Endothelial cell of hepatic sinusoid (primary cell): ENCODE measurements around the gene CPLANE2.
"Not testable (repeated sequence)": the region's sequence is repeated elsewhere in the genome, so short reads cannot be mapped to it uniquely, and the experiment has no call there.

Experiments
- in situ Hi-C: cut with HindIII; loops from 2 replicates; pipeline ENCODE4 v1.10.0; 2017; ENCODE audit warnings: low sequenced_read_pairs

CPLANE2 gene

DNA sequence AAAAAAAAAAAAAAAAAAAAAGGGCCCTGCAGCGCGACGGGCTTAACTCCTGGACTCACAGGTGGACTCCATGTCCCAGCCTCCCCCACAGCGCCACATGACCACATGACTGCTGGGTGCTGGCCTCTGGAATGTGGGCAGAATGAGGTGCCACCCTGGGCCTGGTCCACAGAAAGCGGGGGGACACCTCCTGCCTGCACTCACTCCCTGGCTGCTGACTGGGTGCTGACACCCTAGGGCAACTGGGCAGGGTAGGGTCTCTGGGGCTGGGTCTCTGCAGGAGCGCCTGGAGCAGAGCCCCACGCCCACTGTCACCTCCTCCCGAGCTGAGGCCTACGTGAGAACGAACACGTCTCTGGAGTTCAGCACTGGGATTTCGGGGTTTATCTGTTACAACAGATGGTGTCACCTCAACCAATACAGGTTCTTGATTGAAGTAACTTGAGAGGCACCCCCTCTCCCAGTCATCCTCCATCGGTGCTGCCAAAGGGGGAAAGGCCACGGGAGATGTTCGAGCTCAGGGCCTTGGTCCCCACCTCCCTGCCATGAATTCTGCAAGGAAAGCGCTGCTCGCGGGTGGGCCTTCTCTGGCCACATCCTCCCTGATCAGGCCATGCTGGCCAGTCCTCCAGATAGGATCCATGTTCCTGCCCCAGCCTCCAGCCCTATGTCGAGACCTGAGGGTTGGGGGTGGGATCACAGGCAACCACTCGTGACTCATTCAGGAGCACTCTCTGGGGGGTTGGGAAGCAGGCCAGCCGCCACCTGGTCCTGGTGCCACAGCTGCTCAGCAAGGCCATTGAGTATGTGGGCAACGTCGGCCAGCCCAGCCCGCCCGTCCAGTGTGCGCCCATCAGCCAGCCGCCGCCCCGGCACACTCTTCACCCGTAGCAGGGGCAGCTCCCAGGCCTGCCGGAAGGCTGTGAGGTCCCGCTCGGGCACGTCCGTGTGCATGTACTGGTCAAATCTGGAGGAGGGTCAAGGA, 5.4 kb downstream of the CPLANE2 start:
- in situ Hi-C loops = no loop called here

GRCh38 chr1:16230744-16231143, 6.2 kb downstream of the CPLANE2 start:
- in situ Hi-C loops = no loop called here

GRCh38 chr1:16229976-16230740, 6.8 kb downstream of the CPLANE2 start:
- in situ Hi-C loops = no loop called here

GRCh38 chr1:16226490-16227179, 10.3 kb downstream of the CPLANE2 start:
- in situ Hi-C loops = no loop called here

DNA sequence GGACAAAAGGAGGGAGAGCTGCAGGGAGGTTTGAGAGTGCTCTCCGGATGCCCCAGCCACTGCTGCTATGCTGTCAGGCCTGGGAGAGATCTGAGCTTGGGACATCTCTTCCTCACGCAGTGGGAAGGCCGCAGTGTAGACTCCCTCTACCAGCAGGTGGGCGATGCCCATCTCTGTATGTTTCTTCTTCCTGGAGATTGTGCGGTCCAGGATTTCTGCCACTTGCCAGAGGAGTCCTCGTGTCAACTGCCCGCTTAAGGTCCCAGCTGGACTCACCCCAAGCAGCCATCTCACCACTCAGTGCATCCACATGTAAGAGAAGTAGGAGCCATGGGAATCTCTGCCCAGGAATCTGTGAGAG, 10.9 kb downstream of the CPLANE2 start:
- in situ Hi-C loops = no loop called here

GRCh38 chr1:16224472-16224871, 12.5 kb downstream of the CPLANE2 start:
- in situ Hi-C loops = no loop called here

- in situ Hi-C loops = not testable (repeated sequence)
Measured at GRCh38 chr1:16222716-16223115, 14.3 kb downstream of the CPLANE2 start.

- in situ Hi-C loops = no loop called here
Measured at GRCh38 chr1:16221499-16221898, 15.5 kb downstream of the CPLANE2 start.

GRCh38 chr1:16219968-16220500, 16.9 kb downstream of the CPLANE2 start:
- in situ Hi-C loops = loop anchor here (5.0 kb wide), 2 partner anchors 93 to 153 kb away; no protein-coding TSS in a partner anchor

GRCh38 chr1:16218674-16219071, 18.3 kb downstream of the CPLANE2 start:
- in situ Hi-C loops = loop anchor here (5.0 kb wide), 2 partner anchors 91 to 151 kb away; no protein-coding TSS in a partner anchor

DNA sequence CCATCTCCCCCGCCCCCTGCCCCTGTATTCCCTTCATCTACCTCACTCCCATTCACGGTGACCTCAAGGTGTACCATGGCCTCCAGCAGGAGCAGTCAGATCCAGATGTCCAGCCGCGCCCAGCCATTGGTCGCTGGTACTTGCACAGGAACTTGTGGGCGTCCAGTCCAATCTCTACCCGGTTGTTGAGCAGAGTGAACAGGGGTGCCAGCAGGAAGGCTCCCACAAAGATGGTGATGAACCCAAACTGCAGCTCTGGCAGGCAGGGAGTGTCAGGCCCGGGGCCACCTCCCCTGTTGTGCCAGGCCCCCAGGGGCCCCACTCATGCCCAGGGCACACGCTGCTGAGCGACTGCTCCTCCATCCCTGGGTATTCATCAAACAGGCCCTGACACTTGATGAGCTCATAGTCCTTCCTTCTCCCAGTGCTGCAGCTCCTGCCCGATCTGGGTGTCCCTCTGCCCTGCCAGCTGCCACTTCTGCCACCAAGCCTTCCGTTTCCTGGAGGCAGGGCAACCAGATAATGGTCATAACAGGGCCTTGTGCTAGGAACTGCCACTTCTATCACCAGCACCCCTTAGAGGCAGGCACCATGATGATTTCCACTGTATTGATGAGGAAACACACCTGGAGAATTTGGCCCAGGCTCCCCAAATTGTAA, 18.8 kb downstream of the CPLANE2 start:
- in situ Hi-C loops = loop anchor here (5.0 kb wide), 2 partner anchors 91 to 151 kb away; no protein-coding TSS in a partner anchor

DNA sequence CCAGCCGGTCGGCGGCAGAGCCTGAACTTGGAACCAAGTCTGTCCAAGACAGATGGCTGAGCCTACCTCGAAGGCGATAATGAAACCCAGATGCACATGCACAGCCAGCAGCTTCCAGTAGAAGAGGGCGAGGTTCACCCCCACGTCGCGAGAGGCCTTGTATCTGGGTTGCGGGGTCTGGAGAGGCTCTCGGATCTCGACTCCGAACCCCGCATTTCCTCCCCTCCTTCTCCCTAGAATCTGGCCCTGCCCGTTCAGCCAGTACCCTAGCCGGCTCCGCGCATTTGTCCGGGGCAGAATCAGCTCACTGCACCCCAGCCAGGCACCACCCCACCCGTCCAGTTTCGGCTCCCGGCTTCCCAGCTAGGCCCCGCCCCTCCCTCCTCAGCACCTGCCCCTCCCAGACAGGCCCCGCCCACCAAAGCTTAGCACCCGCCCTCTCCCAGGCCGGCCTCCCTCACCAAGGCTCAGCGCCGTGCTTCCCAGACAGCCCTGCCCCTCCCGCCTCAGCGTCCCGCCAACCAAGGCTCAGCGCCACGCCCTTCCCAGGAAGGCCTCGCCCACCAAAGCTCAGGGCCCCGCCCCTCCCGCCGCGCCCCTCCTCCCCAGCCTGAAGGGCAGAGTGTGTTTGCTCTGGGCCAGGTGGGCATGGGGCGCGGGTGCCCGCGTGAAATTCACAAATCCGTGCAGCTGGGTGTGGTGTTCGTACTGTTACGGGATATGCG, 19.8 kb downstream of the CPLANE2 start:
- in situ Hi-C loops = loop anchor here (5.0 kb wide), 2 partner anchors 90 to 150 kb away; no protein-coding TSS in a partner anchor

GRCh38 chr1:16215882-16216753, 20.9 kb downstream of the CPLANE2 start:
- in situ Hi-C loops = loop anchor here (5.0 kb wide), 2 partner anchors 89 to 149 kb away; no protein-coding TSS in a partner anchor

GRCh38 chr1:16215240-16215639, 21.7 kb downstream of the CPLANE2 start:
- in situ Hi-C loops = loop anchor here (5.0 kb wide), 2 partner anchors 88 to 148 kb away; no protein-coding TSS in a partner anchor

DNA sequence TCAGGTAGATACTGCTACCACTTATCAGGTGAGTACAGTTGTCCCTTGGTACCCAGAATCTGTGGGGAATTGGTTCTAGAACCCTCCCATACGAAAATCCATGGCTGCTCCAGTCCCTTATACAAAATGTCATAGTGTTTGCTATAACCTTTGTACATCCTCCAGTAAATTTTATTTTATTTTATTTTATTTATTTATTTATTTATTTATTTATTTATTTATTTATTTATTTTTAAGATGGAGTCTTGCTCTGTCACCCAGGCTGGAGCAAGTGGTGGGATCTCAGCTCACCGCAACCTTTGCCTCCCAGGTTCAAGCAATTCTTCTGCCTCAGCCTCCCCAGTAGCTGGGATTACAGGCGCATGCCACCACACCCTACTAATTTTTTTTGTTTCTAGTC, 23.4 kb downstream of the CPLANE2 start:
- in situ Hi-C loops = not testable (repeated sequence)

GRCh38 chr1:16213013-16213412, 24.0 kb downstream of the CPLANE2 start:
- in situ Hi-C loops = no loop called here

- in situ Hi-C loops = no loop called here
Measured at GRCh38 chr1:16212251-16212961, 24.6 kb downstream of the CPLANE2 start, which contains the start of gene ARHGEF19. ARHGEF19 (minus strand) TSS chr1:16212652; CDS start chr1:16209054, 3,598 bp downstream.

DNA sequence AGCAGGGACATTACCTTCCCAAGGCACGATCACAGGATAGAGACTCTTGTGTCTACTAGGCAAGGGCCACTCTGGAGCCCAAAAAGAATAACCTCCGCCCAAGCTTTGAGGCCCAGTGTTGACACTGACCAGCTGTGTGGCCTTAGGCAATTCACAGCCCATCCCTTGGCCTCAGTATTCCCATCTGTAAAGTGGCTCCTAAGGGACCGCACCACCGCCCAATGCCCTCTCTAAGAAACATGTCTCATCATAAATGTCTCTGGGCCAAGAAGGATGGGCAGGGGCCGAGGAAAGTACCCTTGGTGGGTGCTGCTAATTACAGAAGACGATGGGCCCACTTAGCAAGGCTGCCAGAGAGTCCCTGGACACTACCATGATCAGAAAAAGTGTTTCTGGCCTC, 25.2 kb downstream of the CPLANE2 start:
- in situ Hi-C loops = no loop called here
